Measurements from ENCODE around the gene GALNT17.

The GALNT17 gene

GRCh38 chr7:71548746-71549145 is 416.8 kb downstream of the GALNT17 start:
- TF ChIP-seq NFIC (IDR thresholded peaks at IDR 0.05) (no peak), TCF12 (IDR thresholded peaks at IDR 0.05; ENCODE audit: low read depth) (no peak), CEBPB (IDR thresholded peaks at IDR 0.05) (no peak), EP300 (IDR thresholded peaks at IDR 0.05; ENCODE audit: borderline replicate concordance) (no peak), ZBTB7A (IDR thresholded peaks at IDR 0.05; ENCODE audit: low read depth) (no peak), EGR1 (IDR thresholded peaks at IDR 0.05) (no peak), MAX (IDR thresholded peaks at IDR 0.05) (no peak), FOXM1 (IDR thresholded peaks at IDR 0.05; ENCODE audit: borderline replicate concordance, low read depth) (no peak), TAF1 (IDR thresholded peaks at IDR 0.05; ENCODE audit: low read depth) (no peak), REST (IDR thresholded peaks at IDR 0.05; ENCODE audit: low read depth) (no peak), TEAD4 (IDR thresholded peaks at IDR 0.05) (no peak), USF1 (IDR thresholded peaks at IDR 0.05) (no peak), RAD21 (IDR thresholded peaks at IDR 0.05; ENCODE audit: low read depth) (no peak), CREB1 (IDR thresholded peaks at IDR 0.05; ENCODE audit: low read depth) (no peak)

- TF ChIP-seq EGR1 (IDR thresholded peaks at IDR 0.05): no peak
- TF ChIP-seq TEAD4 (IDR thresholded peaks at IDR 0.05): no peak
- TF ChIP-seq TCF12 (IDR thresholded peaks at IDR 0.05; ENCODE audit: low read depth): no peak
- TF ChIP-seq USF1 (IDR thresholded peaks at IDR 0.05): no peak
- no peak for TF ChIP-seq CREB1 (IDR thresholded peaks at IDR 0.05; ENCODE audit: low read depth)
- TF ChIP-seq MAX (IDR thresholded peaks at IDR 0.05): no peak
- no peak for TF ChIP-seq TAF1 (IDR thresholded peaks at IDR 0.05; ENCODE audit: low read depth)
- no peak for TF ChIP-seq REST (IDR thresholded peaks at IDR 0.05; ENCODE audit: low read depth)
- no peak for TF ChIP-seq CEBPB (IDR thresholded peaks at IDR 0.05)
- TF ChIP-seq FOXM1 (IDR thresholded peaks at IDR 0.05; ENCODE audit: borderline replicate concordance, low read depth): no peak
Measured at GRCh38 chr7:71553306-71553705, 421.4 kb downstream of the GALNT17 start.

- TF ChIP-seq NFIC (IDR thresholded peaks at IDR 0.05) (no peak), EGR1 (IDR thresholded peaks at IDR 0.05) (no peak), YY1 (IDR thresholded peaks at IDR 0.05; ENCODE audit: low read depth) (no peak), EP300 (IDR thresholded peaks at IDR 0.05; ENCODE audit: borderline replicate concordance) (no peak), TEAD4 (IDR thresholded peaks at IDR 0.05) (no peak), ZBTB7A (IDR thresholded peaks at IDR 0.05; ENCODE audit: low read depth) (no peak), CEBPB (IDR thresholded peaks at IDR 0.05) (no peak), CREB1 (IDR thresholded peaks at IDR 0.05; ENCODE audit: low read depth) (no peak), TAF1 (IDR thresholded peaks at IDR 0.05; ENCODE audit: low read depth) (no peak), USF1 (IDR thresholded peaks at IDR 0.05) (no peak), RAD21 (IDR thresholded peaks at IDR 0.05; ENCODE audit: low read depth) (no peak), MAX (IDR thresholded peaks at IDR 0.05) (no peak), FOXM1 (IDR thresholded peaks at IDR 0.05; ENCODE audit: borderline replicate concordance, low read depth) (no peak), REST (IDR thresholded peaks at IDR 0.05; ENCODE audit: low read depth) (no peak), TCF12 (IDR thresholded peaks at IDR 0.05; ENCODE audit: low read depth) (no peak)
Measured at GRCh38 chr7:71555758-71556157, 423.8 kb downstream of the GALNT17 start.
